IPS-NIHi11 (cell line): ENCODE results near the gene GSTM2.
A peak's percentile ranks its signal among the peaks of the same experiment; 100 is the strongest.
"Not testable (repeated sequence)": the region's sequence is repeated elsewhere in the genome, so short reads cannot be mapped to it uniquely, and the experiment has no call there.

Experiments used
- DNase-seq: peaks from one replicate; pipeline ENCODE4 v3.0.0; 2012; ENCODE audit warnings: mixed read lengths, low spot score

Gene GSTM2

GRCh38 chr1:109644670-109645069 is 23.2 kb upstream of the GSTM2 start:
- no peak for DNase-seq

GRCh38 chr1:109649491-109649914 is 18.4 kb upstream of the GSTM2 start:
- DNase-seq, result no peak

- DNase-seq, result no peak
Measured at GRCh38 chr1:109650609-109651008, 17.2 kb upstream of the GSTM2 start.

- no peak for DNase-seq
Measured at GRCh38 chr1:109652402-109652801, 15.5 kb upstream of the GSTM2 start.

- no peak for DNase-seq
Measured at GRCh38 chr1:109653306-109653705, 14.6 kb upstream of the GSTM2 start.

GRCh38 chr1:109654519-109654918 is 13.3 kb upstream of the GSTM2 start:
- DNase-seq, result no peak

- DNase-seq, result peak; percentile 88
Measured at GRCh38 chr1:109655615-109656519, 12.0 kb upstream of the GSTM2 start, which contains the start of gene GSTM4. Gene GSTM4, plus strand, starts transcription at chr1:109656099. Its CDS starts 291 bp downstream, at chr1:109656390.

- DNase-seq, result no peak
Measured at GRCh38 chr1:109657395-109657794, 10.5 kb upstream of the GSTM2 start.

GRCh38 chr1:109657970-109658369 is 9.9 kb upstream of the GSTM2 start:
- DNase-seq, result no peak

GRCh38 chr1:109658533-109659042 is 9.3 kb upstream of the GSTM2 start:
- no peak for DNase-seq

GRCh38 chr1:109659145-109659544 is 8.7 kb upstream of the GSTM2 start:
- no peak for DNase-seq

- DNase-seq, result peak; percentile 40
Measured at GRCh38 chr1:109659997-109660690, 7.7 kb upstream of the GSTM2 start.

GRCh38 chr1:109660691-109661026 is 7.2 kb upstream of the GSTM2 start:
- DNase-seq, result not testable (repeated sequence)

GRCh38 chr1:109661391-109661790 is 6.5 kb upstream of the GSTM2 start:
- DNase-seq, result no peak

- no peak for DNase-seq
Measured at GRCh38 chr1:109664671-109665070, 3.2 kb upstream of the GSTM2 start.

- DNase-seq, result no peak
Measured at GRCh38 chr1:109668123-109668775, 392 bp downstream of the GSTM2 start.

GRCh38 chr1:109669246-109669948 is 1.5 kb downstream of the GSTM2 start:
- no peak for DNase-seq

- not testable (repeated sequence) for DNase-seq
Measured at GRCh38 chr1:109669949-109670302, 2.1 kb downstream of the GSTM2 start.

GRCh38 chr1:109671067-109671466 is 3.2 kb downstream of the GSTM2 start:
- no peak for DNase-seq

- not testable (repeated sequence) for DNase-seq
Measured at GRCh38 chr1:109673861-109674260, 6.0 kb downstream of the GSTM2 start.

GRCh38 chr1:109676683-109677381 is 9.0 kb downstream of the GSTM2 start:
- not testable (repeated sequence) for DNase-seq
